Activated naive CD8-positive, alpha-beta T cell treated with anti-CD3 and anti-CD28 coated beads, Interleukin-2, amount 50 U/mL, for 24 hours (primary cell): ENCODE results near the gene SRP9.
"Not testable (repeated sequence)": the region's sequence is repeated elsewhere in the genome, so short reads cannot be mapped to it uniquely, and the experiment has no call there.

ENCODE experiments used
- ATAC-seq: fragments of 150-1000 bp; cut with Tn5 transposase; one replicate; pipeline ENCODE4 v1.10.0; 2021
- DNase-seq: peaks from one replicate; pipeline ENCODE4 v3.0.0; 2021
- H3K27ac Mint-ChIP-seq: one replicate; pipeline ENCODE4 v1.8.0; 2021; ENCODE audit warnings: mild to moderate bottlenecking, mixed read lengths
- H3K27me3 Mint-ChIP-seq: one replicate; pipeline ENCODE4 v1.8.0; 2021; ENCODE audit warnings: mixed read lengths
- H3K36me3 Mint-ChIP-seq: one replicate; pipeline ENCODE4 v1.8.0; 2021; ENCODE audit warnings: low read depth, mixed read lengths
- H3K4me1 Mint-ChIP-seq: one replicate; pipeline ENCODE4 v1.8.0; 2021; ENCODE audit warnings: mixed read lengths
- H3K4me3 Mint-ChIP-seq: one replicate; pipeline ENCODE4 v1.8.0; 2021; ENCODE audit warnings: mild to moderate bottlenecking, moderate library complexity, mixed read lengths
- H3K9me3 Mint-ChIP-seq: one replicate; pipeline ENCODE4 v1.8.0; 2021; ENCODE audit warnings: mixed read lengths

Gene SRP9

GRCh38 chr1:225825078-225825477 lies 47.5 kb downstream of the SRP9 start:
- ATAC-seq = no peak
- no peak overlapping the region for H3K27ac Mint-ChIP-seq
- H3K36me3 Mint-ChIP-seq = no peaks in the 10 kb centered on the region
- H3K27me3 Mint-ChIP-seq = no peaks in the 10 kb centered on the region
- H3K4me1 Mint-ChIP-seq = no peaks in the 10 kb centered on the region
- H3K4me3 Mint-ChIP-seq = no peak overlapping the region
- no peaks in the 10 kb centered on the region for H3K9me3 Mint-ChIP-seq
- DNase-seq = no peak

GRCh38 chr1:225825607-225826007 lies 48.0 kb downstream of the SRP9 start:
- H3K27ac Mint-ChIP-seq = no peak overlapping the region
- DNase-seq (no peak), ATAC-seq (no peak)
- no peaks in the 10 kb centered on the region for H3K9me3 Mint-ChIP-seq
- no peaks in the 10 kb centered on the region for H3K36me3 Mint-ChIP-seq
- H3K4me3 Mint-ChIP-seq = no peak overlapping the region
- no peaks in the 10 kb centered on the region for H3K27me3 Mint-ChIP-seq
- H3K4me1 Mint-ChIP-seq = no peaks in the 10 kb centered on the region

- Mint-ChIP-seq H3K9me3 (no peaks in the 10 kb centered on the region), H3K27me3 (no peaks in the 10 kb centered on the region), H3K4me1 (no peaks in the 10 kb centered on the region), H3K36me3 (no peaks in the 10 kb centered on the region), H3K4me3 (no peak overlapping the region), H3K27ac (no peak overlapping the region)
- DNase-seq (no peak), ATAC-seq (no peak)
These were observed 49.5 kb downstream of the SRP9 start for GRCh38 chr1:225827076-225827475.

- Mint-ChIP-seq H3K4me3 (no peak overlapping the region), H3K9me3 (no peaks in the 10 kb centered on the region), H3K36me3 (no peaks in the 10 kb centered on the region), H3K4me1 (no peaks in the 10 kb centered on the region), H3K27me3 (no peaks in the 10 kb centered on the region), H3K27ac (no peak overlapping the region)
- no peak for DNase-seq
- no peak for ATAC-seq
These were observed 51.2 kb downstream of the SRP9 start for GRCh38 chr1:225828706-225829345.

- Mint-ChIP-seq H3K9me3 (no peaks in the 10 kb centered on the region), H3K4me1 (no peaks in the 10 kb centered on the region), H3K27ac (no peak overlapping the region), H3K4me3 (no peak overlapping the region), H3K27me3 (no peaks in the 10 kb centered on the region), H3K36me3 (no peaks in the 10 kb centered on the region)
- no peak for DNase-seq
- no peak for ATAC-seq
These were observed 53.2 kb downstream of the SRP9 start for GRCh38 chr1:225830841-225831240.

- Mint-ChIP-seq H3K4me3 (no peak overlapping the region), H3K9me3 (no peaks in the 10 kb centered on the region), H3K4me1 (no peaks in the 10 kb centered on the region), H3K27me3 (no peaks in the 10 kb centered on the region), H3K27ac (no peak overlapping the region), H3K36me3 (no peaks in the 10 kb centered on the region)
- ATAC-seq (no peak), DNase-seq (no peak)
These were observed 57.0 kb downstream of the SRP9 start for GRCh38 chr1:225834417-225835329.

- Mint-ChIP-seq H3K27me3 (no peaks in the 10 kb centered on the region), H3K4me1 (peaks cover 4% of the 10 kb centered on the region), H3K27ac (no peak overlapping the region), H3K9me3 (no peaks in the 10 kb centered on the region), H3K4me3 (no peak overlapping the region), H3K36me3 (no peaks in the 10 kb centered on the region)
- no peak for DNase-seq
- ATAC-seq = no peak
These were observed 58.2 kb downstream of the SRP9 start for GRCh38 chr1:225835856-225836255.

GRCh38 chr1:225836296-225836695 lies 58.7 kb downstream of the SRP9 start:
- not testable (repeated sequence) for DNase-seq, H3K27ac Mint-ChIP-seq, H3K4me3 Mint-ChIP-seq, H3K9me3 Mint-ChIP-seq, H3K27me3 Mint-ChIP-seq, H3K36me3 Mint-ChIP-seq, ATAC-seq, H3K4me1 Mint-ChIP-seq

GRCh38 chr1:225838793-225839192 lies 61.2 kb downstream of the SRP9 start:
- ATAC-seq = no peak
- no peaks in the 10 kb centered on the region for H3K9me3 Mint-ChIP-seq
- H3K36me3 Mint-ChIP-seq = no peaks in the 10 kb centered on the region
- H3K27ac Mint-ChIP-seq = no peak overlapping the region
- no peak for DNase-seq
- H3K4me1 Mint-ChIP-seq = peaks cover 12% of the 10 kb centered on the region
- H3K27me3 Mint-ChIP-seq = no peaks in the 10 kb centered on the region
- no peak overlapping the region for H3K4me3 Mint-ChIP-seq
